DMS79 treated with DMSO at 0.1 percent for 48 hours (cell line): ENCODE measurements around the gene ZNF804A.

Experiments
- DNase-seq: peaks from one replicate; lab custom pipeline; 2025; lab: John Stamatoyannopoulos, UW

Gene ZNF804A

DNA sequence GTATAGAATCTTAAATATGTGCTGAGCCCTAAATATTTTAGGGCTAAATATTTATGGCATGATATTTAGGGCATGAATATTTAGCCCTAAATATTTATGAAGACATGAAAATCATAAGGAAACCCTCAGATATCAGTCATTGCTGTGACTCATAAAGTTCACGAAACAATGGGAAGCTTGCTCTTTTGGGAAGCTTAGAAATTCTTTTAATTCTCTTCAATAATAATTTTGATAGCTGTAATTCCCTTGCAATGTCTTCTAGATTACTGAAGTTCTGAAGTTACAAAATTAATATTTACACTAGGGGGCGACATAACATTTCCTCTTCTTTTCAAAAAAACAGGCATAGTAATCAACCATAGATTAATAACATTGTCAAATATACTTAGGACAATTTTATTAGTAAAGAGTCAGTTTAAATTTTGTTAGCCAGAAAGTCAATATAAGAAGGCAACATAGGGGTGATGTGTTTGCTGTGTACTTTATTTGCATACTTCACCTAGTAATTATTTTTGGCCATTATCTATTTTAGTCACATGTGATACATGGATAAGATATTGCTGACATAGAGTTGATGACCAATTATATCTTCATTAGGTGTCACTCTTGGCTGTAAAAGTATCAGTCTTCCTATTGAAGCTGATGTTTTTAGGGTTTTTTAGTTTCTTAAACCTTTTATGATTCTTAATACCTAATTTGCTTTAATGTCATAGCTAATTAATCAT, 13.2 kb downstream of the ZNF804A start:
- no peak for DNase-seq

GRCh38 chr2:184620367-184620766, 22.0 kb downstream of the ZNF804A start:
- no peak for DNase-seq

DNA sequence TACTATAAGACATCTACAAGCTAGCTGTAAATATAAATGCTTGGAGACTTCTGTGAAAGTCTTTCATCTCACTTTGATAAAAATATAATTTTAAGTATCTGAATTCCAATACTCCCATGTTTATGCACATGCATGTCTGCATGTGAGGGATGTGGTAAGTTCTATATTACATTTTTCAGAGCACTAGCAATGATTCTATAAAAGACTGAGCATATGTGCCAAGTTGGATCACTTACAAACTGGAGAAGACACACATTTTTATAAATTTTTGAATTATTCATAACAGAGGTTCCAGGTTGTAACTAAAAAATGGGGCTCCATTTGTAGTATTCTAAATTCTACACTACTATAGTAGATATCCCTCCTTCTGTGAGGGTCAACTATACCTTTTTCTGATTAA, 26.0 kb downstream of the ZNF804A start:
- DNase-seq, result no peak

- no peak for DNase-seq
These were observed 29.7 kb downstream of the ZNF804A start for GRCh38 chr2:184628051-184628450.

DNA sequence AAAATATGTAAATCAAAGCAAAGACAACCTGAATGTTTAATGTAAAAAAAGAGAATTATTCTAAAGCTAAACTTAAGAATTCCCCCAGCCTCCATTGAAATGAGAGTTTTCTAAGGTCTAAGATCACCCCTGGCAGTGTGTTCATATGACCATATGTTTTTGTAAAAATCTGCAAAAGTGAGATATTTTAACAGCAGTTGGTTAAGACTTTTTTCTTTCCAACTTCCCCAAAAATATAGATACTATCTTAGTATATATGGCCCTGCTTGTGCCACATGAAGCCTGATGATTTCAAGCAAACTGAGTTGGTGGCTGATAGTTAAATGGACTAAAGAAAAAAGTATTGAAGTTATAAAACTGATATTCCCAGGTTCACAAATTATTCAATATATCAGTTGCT, 35.4 kb downstream of the ZNF804A start:
- no peak for DNase-seq

GRCh38 chr2:184637781-184638180, 39.5 kb downstream of the ZNF804A start:
- no peak for DNase-seq

DNA sequence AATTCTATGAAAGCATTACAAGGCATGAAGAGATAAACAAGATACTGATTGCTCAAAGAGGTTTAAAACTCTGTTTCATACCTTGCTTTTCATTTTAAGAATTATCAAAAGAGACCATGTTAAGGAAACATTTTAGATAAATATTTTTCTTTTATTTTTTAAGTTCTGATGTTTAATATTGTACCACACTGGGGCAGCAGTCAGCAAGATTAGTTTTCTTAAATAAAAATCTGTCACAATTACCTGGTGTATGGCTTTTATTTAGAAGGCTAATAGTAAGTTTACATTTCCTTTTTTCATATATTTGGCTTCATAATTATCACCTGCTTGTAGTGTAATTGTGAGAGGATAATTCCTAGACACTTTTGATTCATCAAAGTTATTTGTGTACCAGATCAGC, 46.4 kb downstream of the ZNF804A start:
- DNase-seq, result no peak

- DNase-seq, result no peak
These were observed 47.8 kb downstream of the ZNF804A start for GRCh38 chr2:184646177-184646576.

DNA sequence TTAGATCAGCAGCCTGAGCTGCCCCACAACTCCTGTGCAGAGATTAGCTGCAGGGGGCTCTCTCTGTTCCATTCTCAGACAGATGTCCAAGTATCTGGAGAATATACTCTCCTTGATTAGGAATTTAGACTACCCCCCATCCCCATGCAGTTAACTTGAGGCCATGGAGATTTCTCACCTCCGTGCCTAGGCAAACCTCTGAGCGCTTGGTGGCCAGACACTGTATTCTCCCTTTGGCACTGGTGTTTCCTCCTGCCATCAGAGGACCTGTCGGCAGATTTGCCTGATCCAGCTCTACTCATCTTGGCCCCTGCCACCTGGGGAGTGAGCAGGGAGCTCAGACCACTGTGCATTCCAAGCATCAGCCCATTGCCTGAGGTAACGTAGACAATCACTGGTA, 48.3 kb downstream of the ZNF804A start:
- no peak for DNase-seq

DNA sequence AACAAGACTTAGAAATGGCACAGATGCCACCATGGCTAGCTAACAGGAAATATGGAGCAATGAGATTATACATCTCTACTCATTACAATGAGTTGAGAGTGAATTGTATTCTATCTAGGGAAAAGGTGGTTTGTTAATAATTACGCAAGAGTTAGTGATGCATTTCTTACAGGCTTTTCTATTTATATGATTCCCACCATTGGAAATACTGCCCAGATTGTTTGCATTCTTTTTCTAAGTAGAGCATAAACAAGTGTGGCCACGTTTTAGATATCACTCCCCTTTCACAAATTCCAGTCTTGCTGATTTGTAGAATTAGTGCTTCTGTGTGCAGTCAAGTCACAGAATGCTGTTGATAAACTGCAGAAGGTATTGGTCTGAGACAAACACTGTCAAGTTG, 56.6 kb downstream of the ZNF804A start:
- no peak for DNase-seq

GRCh38 chr2:184677171-184677570, 78.8 kb downstream of the ZNF804A start:
- DNase-seq, result no peak

DNA sequence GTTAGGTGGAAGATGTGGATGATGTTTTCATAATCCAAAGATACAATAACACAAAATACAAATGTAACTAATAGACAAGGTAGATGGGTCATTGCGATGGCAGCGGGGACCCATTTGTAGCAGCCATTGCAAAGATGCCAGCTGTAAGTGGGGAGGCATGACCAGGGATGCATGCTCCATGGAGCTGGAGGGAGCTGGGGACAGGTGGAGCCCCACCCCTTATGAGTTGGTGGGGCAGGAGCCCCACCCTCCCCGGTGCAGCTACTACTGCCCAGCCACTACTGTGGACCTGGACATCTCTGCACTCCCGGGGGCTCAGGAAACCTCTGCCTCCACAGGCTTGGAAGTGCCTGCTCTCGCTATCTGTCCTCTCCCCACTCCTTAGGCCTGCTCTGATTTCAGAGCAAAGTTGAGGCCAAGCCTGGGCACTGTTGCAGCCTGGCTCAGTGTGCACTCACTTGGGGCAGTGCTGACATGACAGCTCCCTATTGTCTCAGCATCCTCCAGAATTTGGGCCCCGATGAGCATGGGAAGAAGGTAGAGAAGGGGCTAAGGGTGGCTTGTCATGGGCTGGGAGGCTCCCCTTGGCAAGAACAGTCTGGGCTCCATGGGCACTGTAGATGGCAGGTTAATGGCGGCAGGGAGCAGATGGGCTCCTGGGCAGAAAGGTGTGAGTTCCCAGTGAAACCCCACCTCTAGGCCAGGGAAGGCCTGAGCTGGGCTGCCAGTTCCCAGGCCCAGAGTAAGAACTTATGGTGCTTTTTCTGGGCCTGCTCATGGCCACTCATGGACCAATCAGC, 81.1 kb downstream of the ZNF804A start:
- no peak for DNase-seq

GRCh38 chr2:184680825-184681224, 82.5 kb downstream of the ZNF804A start:
- DNase-seq, result no peak

- DNase-seq, result no peak
These were observed 83.5 kb downstream of the ZNF804A start for GRCh38 chr2:184681642-184682321.

GRCh38 chr2:184683911-184684310, 85.6 kb downstream of the ZNF804A start:
- no peak for DNase-seq

GRCh38 chr2:184685999-184686841, 87.9 kb downstream of the ZNF804A start:
- no peak for DNase-seq

- DNase-seq, result no peak
These were observed 91.3 kb downstream of the ZNF804A start for GRCh38 chr2:184689638-184690037.

DNA sequence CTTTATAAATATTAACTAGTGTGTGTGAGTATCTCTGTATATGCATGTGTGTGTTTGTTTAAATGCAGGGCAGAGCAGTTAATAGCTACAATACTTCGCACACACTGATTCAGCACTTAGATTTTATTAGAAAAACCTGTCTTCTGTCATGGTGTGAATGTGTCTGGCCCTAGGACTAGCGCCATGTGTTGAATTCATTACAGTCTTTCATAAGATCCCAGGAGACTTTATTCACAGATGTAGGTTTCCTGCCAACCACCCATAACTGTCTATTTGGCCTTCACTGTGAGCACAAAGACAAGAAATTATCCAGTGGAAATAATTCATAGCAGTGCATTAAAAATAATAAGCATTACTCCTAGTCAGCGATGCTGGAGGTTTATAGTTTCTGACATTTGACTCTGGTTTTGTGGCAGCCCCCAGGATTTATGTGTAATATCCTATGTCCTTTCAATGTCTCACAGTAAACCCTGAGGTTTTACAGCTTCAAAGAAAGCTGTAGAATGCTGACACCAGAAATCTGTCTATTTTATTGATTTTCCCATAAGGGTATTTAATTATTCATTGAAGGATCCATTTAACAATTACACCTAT, 93.9 kb downstream of the ZNF804A start:
- DNase-seq, result no peak

GRCh38 chr2:184696644-184697043, 98.3 kb downstream of the ZNF804A start:
- no peak for DNase-seq

- no peak for DNase-seq
These were observed 100.1 kb downstream of the ZNF804A start for GRCh38 chr2:184698476-184698875.

DNA sequence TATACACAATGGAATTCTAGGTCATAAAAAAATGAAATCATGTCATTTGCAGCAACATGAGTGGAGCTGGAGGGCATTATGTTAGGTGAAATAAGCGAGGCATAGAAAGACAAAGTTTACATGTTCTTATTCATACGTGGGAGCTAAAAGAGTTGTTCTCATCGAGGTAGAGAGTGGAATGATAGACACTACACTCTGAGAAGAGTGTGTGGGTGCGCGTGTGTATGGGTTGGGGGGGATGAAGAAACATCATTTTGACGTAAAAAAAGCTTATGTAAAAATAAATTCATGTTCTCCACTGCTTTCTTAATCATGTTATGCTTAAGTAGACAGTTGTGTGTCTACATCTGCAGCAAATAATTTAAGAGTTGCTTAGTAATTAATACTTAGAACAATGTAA, 123.6 kb downstream of the ZNF804A start:
- no peak for DNase-seq

DNA sequence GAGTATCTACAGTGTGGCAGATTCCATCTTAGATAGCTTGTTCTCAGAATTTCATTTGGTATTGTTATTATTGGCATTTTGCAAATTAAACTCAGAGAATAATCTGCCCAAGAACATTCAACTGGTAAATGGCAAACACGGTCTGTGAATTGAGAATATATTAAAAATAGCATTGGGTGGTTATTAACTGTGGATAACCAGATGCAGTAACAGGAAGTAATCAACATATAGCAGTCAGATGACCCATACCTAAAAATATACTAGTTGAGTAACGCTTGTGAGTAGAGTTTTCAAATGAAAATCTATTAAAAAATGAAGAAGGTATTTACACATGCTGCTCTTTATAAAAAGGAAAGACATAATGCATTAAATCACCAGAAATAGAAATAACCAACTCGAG, 129.5 kb downstream of the ZNF804A start:
- DNase-seq, result no peak
